HG03064 (cell line): ENCODE data around the gene DCTD.

Experiments used
- ATAC-seq: cut with Tn5 transposase; IDR thresholded peaks from one replicate; pipeline ENCODE4 v1.9.1; 2021; ENCODE audit warnings: low read depth; ENCODE audit not compliant: unreplicated experiment

Gene DCTD

DNA sequence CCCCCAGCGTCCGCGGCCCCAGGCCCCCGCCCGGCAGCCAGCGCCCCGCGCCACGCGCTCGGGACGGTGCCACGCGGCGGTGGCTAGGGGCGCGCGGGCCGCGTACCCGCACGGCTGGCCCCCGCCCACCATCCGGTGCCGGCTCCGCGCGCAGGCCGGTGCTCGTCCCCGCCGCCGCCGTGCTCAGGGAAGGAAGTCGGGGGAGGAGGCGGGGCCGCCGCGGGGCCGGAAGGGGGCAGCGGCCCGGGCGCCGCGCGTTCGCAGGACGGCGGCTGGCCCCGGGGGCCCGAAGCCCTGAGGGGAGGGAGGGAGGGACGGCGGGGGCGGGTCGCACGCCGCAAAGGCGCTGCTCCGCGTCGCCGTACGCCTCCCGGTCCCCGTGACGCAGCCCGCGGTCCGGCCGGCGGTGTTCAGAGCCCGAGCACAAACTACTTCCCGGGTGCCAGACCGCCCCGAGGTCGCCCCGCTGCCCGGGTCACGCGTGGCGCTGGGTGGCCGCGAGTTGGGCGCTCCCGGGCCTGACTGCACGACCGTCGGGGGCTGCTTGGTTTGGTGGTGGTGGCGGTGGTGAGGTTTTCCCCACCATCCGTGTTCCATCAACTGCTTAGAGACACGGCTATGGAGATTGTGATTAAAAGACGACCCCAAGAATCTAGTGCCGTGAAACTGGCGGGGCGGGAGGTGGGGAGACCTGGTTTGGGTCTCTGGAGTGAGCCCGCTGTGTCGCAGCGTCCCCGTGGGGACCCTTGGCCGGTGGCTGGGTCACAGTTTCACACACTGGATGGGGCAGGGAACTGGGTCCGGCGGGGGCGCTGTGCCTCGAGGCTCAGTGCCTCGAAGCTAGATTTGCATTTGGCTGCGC, at the start of gene DCTD:
Gene DCTD, minus strand, starts transcription at position 205 of the 862 bp plus-strand sequence. CDS start 1,818 bp downstream, outside the sequence.
- peak; percentile 77 for ATAC-seq

DNA sequence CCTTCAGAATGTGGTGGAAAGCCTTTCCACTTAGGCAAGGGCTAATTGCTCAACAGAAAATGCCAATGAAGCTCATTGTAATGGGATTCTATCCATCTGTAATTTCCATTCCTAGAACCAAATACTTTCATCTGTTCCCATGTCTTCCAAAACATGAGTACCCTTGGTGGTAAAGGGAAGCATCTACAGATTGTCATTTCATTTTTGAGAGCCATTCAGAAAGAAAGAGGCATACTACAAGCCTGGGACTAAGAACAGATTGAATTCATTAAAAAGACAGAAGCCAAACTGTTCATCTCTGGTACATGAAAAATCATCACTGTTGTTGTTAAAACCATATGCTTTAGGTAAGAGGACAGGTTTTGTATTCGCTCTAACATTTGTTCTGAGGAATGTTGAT, 43.6 kb upstream of the DCTD start:
- ATAC-seq = no peak

DNA sequence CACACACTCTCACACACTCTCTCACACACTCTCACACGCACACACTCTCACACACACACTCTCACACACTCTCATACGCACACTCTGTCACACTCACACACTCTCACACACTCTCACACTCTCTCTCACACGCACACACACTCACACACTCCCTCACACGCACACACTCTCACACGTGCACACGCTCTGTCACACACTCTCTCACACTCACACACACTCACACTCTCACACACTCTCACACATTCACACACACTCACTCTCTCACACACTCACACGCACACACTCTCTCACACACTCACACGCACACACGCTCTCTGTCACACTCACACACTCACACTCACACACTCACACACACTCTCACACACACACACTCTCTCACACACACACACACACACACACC, 43.0 kb upstream of the DCTD start:
- ATAC-seq = no peak

DNA sequence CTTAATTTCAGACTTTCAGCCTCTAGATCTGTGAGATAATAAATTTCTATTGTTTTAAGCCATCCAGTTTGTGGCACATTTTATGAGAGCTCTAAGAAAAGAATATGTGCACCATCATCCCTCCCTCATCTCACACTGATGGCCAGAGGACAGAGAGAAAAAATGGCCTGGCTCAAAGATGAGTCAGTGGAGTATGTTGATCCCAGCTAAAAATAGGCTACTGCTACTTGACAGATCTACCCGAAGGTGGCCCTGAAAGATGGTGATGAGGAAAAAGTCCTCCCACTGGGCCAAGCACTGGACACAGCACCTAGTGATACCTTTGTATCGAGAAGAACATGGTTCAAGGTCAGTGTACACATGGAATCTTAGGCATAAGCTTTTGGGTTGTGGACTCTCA, 38.2 kb upstream of the DCTD start:
- no peak for ATAC-seq

DNA sequence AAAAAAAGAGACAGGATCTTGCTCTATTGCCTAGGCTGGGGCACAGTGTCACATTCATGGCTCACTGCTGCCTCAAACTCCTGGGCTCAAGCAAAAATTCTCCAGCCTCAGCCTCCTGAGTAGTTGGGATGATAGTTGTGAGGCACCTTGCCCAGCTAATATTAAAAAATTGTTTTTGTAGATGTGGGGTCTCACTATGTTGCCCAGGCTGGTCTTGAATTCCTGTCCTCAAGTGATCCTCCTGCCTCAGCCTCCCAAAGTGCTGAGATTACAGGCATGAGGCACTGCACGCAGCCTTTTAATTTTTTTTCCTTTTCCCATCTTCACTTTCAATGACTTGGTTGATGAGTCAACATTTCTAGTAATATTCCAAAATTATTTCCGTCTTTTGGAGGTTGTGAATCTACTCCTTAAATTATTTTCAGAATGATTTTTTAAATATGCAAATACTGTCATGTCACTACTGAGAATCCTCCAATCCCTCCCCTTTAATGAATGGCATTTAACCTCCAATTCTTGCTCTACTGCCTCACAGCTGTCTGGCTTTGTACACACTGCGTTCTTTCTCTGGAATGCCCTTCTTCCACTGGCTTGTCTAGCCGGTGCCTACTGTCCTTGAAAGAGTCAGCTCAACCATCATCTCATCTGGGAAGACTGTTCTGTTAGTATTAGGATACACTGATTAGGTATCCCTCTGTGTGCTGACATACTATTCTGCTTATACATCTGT, 27.5 kb upstream of the DCTD start:
- no peak for ATAC-seq

DNA sequence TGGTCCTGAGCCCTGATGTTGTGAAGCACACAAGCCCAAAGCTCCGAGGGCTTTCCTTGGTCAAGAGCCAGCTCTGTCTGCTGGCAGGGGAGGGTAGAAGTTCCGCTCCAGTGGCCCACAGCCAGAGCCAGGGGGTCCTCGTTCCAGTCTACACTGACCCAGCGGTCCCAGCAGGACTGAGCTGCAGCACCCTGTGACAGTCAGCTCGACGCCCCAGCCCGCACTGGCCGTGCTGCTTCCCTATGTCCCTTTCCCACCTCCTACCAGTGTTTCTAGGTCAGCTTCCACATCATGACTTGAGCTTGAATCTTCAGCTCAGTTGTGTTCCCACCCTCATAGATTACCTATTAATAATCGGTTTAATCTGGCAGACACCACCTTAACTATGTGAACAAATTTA, 22.5 kb upstream of the DCTD start:
- no peak for ATAC-seq

DNA sequence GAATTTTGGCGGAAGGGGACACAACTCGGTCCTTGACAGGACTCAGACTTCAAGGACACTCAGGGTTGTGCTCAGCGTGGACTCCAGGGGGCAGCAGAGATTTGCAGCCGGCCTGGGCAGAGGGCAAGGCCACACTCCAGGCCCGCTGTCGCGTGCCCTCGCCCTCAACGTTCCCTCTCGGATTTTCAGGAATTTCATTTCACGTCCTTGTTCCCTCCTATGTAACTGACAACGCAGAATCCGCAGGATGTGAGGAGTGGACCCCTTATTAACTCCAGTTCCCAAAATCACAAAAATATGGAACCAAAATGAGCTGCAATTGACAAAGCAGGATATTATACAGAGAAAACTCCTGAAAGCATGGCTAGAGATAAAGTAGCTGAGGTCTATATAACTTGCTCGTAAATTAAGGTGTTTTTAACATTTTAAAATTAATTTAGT, 21.0 kb upstream of the DCTD start:
- peak; percentile 95 for ATAC-seq

DNA sequence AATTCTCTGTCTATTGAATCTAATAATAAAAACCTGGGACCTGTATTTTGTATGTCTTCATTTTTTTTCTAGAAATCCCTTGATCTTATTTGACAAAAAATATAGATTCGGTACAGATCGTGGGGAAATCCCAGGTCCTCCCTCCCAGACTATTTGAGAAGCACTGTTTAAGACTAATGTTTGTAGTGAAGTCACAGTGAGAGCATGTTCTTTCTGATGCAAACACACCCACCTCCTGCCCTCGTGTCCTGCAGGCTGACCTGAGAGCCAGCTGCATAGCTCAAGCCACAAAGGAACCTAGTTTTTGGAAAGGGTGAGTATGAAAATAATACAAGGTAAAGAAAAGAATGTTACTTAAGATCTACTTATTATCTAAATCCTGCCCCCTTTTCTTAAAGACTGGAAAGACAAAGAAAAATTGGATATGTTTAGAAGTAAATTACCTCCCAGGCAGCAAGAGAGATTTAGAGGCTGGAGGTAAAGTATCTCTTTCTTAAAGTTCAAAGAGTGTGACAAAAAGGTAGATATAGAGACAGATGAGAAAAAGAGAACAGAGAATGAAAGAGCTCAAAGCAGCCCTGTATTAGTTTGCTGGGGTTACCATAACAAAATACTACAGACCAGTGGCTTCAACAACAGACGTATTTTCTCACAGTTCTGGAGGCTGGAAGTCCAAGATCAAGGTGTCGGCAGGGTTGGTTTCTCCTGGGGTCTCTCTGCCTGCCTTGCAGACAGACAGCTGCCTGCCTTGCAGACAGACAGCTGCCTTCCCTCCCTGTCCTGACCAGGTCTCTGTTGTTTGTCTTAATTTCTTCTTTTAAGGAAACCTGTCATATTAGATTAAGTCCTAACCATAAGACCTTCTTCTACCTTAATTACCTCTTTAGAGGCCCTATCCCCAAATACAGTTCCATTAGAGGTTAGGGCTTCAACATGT, 20.4 kb upstream of the DCTD start:
- peak; percentile 37 for ATAC-seq

DNA sequence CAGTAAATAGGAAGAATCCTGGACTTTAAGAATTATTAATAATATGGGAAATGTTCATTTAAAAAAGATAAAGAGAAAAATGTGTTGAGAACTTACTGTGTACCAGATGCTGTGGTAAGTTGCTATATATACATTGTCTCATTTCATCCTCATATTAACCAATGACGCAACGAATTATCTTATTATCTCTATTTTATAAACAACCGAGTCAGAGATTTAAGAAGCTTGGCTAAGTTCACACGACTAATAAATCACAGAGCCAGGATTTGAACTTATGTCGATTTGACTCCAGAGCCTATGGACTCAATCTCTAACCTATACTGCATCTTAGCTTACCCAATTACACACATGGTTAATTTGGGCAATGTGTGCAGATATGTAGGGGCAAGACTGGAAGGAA, 15.5 kb upstream of the DCTD start:
- ATAC-seq = no peak

DNA sequence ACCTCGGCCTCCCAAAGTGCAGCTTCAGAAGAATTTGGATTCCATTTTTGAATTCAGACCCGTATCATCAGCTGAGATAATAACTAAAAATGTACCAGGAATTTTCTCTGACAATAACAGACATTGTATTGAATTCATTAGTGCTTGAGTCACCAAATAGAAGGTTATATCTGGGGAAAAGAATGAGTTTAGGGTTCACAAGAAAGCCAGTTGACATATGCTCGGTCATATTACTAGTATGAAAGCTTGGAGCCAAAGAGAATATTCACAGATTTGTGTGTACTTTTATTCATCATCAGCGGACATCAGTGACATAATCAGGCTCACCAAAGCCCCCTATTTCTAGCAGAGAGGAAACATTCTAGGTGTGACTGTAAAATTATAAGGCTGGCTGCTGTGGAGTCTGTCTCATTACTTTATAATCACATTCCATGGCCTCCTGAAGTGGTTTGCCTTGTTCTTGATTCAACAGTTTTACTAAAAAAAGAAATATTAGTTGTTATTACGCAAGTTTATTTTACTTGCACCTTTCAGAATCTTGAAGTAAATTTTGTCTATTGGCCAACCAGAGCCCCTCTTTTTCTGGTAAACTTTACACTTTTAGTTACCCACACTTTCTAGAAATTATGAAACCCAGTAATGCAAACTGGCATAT, 14.6 kb upstream of the DCTD start:
- ATAC-seq = no peak

DNA sequence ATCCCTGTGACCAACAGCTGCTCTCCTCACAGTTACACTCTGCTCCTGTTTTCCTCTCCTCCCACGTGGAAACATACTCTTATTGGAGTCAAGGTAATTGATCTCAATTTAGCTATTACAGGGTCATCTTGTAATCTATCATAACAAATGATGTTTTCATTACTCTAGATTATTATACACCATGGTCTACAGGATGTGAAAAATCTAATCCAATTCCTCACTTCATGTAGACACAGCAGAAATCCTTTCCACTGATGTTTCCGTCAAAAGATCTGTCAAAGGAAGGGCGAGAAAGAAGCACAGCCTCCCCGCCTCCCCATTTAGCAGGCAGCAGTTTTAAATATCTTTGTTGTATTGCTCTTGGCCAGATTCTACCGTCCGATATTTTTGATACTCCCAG, 13.7 kb upstream of the DCTD start:
- ATAC-seq = no peak

DNA sequence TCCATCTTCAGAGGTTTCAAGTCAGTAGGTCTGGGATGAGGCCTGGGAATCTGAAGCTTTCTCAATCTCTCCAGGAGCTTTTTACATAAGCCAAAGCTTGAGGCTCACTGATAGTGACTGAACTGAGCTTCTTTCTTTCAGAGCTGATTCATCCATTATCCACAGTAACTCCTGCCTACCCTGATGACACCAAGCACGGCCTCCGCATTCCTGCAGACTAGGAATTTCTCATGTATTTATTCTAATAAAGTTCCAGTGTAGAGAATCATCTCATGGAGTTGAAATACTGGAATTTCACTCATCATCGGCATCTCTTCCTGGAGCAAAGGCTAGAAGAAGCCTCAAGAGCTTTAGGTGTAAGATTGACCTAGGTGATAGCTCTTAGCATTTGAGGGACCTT, 12.1 kb upstream of the DCTD start:
- no peak for ATAC-seq

DNA sequence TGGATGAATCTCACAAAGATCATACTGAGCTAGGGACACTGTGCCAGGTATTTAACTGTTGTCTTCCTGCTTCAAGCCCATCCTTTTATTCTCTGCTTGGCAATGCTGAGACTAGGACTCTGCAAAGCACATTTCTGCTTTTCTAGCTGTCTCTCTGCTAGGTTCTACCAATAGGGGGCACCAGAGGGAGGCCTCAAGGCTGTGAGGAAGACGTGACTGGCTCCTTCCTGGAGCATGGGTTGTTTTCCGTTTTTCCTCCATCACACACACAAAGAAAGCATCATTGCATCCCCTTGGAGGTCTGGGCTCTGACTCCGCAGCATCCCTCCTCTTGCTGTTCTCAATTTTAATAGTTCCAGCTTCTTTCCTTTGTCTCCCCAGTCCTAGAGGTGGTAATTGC, 10.9 kb upstream of the DCTD start:
- ATAC-seq = no peak

DNA sequence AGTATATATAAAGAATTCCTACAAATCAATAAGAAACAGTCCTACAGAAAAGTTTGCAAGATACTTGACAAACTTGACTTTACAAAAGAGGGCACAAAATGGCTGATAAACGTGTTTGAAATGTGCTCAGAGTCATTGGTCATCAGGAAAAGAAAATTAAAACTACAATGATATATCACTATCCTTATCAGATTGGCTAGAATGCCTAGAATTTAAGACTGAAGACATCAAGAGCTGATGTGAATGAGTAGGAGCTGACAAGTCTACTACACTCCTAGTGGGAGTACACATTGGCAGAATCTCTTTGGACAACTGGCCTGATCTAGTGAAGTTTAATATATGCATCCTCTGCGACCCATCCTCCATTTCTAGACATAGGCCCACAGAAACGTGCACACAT, 10.3 kb upstream of the DCTD start:
- ATAC-seq = no peak

DNA sequence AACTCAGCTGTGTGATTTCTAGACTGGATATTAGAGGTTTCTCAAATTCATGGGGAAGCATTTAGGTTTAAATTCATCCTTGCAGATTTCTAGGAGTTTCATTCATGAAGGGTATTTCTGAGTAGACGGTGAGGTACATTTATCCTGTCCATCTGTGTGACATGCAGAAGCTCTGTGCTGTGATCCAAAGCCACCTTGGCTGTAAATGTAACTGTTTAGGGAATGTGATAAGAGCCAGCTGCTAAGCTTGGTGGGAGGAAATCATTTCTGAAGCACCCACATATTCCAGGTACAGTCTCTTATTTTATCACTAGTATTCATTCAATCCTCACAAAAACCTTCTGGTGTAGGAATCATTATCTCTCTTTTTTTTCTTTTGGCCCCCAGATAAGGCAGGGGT, 8.7 kb upstream of the DCTD start:
- ATAC-seq = no peak

DNA sequence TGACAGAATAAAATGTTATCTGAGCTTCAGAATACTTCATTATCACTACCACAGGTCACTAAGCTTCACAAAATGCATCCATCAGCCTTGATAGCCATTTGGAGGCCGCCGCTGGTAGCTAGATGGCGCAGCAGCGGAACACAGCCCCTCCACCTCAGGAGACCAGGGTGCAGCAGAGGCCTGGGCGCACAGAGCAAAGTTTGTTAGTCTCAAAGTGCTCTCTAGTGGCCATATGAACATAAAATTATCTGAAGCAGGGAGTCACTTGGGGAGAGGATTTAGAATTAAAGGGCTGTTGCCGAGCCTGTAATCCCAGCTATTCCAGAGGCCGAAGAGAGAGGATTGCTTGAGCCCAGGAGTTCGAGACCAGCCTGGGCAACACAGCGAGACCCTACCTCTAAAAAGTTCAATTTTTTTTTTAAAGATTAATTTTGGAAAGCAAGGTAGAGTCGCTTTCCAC, 8.1 kb upstream of the DCTD start:
- ATAC-seq = peak; percentile 99

DNA sequence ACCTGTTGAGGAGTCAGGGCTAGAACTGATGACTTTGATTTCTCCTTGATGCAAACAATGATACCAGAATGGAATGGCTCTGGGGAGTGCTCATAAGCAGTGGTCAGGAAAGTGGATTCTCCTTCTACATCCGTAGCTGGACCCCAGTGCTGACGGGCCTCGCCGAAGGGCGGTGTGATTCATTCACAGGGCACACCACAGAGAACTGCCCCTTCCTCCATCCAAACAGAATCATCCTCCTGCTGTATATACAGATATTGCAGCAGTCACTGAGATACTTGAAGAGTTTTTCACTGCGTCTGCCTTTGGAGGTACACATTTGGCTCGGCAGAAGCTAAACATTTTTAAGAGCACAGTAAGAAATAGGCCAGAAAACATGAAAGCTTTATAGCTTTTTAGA, 7.3 kb upstream of the DCTD start:
- no peak for ATAC-seq

DNA sequence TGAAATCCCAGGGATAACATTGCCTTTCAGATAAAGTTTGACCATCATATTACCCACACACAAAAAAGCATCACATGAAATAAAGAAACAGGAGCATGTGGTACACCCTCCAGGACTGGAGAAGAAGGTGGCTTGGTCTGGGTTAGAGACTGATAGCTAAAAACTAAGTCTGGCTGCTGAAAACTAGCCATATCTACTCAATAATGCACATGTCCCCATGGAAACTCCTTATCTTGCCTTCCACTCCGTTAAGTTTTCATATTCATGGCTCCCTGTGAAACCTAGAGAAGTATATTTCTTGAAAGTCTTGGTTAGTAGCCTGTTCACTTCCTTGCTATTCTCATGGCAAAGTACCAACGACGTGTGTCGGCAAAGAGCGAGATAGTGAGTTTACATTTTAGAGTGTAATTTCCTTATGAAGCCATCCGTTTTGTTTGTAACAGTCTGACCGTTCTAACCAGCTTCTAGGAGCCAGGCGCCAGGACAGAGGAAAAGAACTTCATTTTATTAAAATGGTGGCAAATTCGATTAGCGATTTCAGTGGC, 6.7 kb upstream of the DCTD start:
- ATAC-seq = no peak

DNA sequence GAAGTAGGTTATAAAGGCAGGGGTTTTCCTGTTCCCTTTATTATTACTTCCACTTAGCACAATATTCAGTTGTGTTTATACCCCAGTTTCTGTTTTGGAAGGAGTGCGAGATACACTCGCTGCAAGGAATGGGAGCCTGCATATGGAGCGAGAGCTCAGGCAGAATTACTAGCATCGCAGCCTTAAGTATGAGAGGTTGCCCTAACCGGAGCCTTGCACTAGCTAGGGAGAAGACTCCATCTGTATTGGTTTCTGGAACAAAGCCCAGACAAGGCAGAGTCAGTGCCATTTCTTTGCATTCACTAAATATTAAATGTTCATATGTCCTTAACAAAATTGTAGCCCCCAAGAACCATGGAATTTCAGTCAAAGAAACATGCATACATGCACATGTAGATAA, 6.2 kb upstream of the DCTD start:
- ATAC-seq = no peak
